GM21423 (cell line): ENCODE measurements around the gene POC5.
A peak's percentile ranks its signal among the peaks of the same experiment; 100 is the strongest.
"Not testable (repeated sequence)": the region's sequence is repeated elsewhere in the genome, so short reads cannot be mapped to it uniquely, and the experiment has no call there.

ENCODE experiments used
- ATAC-seq: cut with Tn5 transposase; IDR thresholded peaks from one replicate; pipeline ENCODE4 v1.9.1; 2021; ENCODE audit warnings: mild to moderate bottlenecking, moderate library complexity; ENCODE audit not compliant: unreplicated experiment

POC5 gene, protein sequence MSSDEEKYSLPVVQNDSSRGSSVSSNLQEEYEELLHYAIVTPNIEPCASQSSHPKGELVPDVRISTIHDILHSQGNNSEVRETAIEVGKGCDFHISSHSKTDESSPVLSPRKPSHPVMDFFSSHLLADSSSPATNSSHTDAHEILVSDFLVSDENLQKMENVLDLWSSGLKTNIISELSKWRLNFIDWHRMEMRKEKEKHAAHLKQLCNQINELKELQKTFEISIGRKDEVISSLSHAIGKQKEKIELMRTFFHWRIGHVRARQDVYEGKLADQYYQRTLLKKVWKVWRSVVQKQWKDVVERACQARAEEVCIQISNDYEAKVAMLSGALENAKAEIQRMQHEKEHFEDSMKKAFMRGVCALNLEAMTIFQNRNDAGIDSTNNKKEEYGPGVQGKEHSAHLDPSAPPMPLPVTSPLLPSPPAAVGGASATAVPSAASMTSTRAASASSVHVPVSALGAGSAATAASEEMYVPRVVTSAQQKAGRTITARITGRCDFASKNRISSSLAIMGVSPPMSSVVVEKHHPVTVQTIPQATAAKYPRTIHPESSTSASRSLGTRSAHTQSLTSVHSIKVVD

DNA sequence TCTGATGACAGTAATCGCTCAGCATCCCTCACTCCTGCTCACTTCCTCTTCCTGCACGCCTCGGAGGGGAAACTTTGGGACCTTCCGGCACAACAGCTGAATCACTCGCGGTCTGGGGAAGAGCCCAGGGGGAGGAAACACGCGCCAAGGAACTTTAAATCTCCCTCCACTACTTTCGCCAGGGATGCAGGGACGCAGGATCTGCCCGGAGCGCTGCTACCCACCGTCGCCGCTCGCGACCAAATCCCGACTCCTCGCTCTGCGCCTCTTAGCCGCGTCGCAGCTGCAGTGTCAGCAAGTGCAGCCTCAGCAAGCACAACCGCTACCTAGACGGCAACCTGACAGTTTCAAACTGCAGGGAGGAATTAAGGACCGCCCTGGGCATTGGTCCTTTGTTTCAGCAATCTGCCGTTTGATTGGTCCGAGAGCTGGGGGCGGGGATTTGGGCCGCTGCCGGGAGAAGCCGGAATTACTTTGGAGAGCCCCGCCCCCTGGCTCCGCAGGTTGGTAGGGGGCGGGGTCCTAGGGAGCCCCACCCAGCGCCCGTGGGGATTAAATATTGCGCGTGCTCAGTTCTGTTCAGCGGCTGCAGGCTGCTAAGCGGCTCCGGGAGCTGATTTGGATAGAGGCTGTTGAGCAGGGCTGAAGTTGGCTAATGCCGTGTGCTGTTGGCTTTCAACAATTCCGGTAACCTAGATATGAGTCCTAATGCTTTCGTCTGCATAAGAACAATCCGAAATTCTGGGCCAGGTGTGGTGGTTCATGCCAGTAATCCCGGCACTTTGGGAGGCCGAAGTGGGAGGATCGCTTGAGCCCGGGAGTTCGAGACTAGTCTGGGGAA, at the start of gene POC5:
Gene POC5 (minus strand): TSS at position 356 of the 841 bp plus-strand sequence. CDS start 4,500 bp downstream, outside the sequence.
- ATAC-seq, result peak; percentile 95

GRCh38 chr5:75758116-75758515, 40.9 kb upstream of the POC5 start:
- ATAC-seq, result no peak

GRCh38 chr5:75756981-75757380, 39.7 kb upstream of the POC5 start:
- no peak for ATAC-seq

DNA sequence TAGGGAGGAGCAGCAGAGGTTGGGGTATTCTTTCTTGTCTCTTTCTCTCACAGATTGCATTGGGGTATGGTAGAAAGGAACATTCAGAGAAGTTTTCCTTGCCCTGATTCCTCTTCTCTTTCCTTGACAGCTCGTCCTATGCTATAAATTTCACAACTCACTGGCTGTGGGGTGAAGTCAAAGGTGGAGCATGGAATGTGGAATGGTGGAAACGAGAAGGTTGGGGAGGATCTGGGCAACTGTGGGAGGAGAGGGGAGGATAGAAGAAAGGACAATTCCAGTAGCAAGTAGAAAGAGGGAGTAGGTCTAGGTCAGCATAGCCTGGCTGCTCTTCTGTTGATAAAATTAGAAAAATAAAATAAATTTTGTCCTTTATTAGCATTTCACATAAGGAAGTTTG, 39.0 kb upstream of the POC5 start:
- ATAC-seq, result no peak

DNA sequence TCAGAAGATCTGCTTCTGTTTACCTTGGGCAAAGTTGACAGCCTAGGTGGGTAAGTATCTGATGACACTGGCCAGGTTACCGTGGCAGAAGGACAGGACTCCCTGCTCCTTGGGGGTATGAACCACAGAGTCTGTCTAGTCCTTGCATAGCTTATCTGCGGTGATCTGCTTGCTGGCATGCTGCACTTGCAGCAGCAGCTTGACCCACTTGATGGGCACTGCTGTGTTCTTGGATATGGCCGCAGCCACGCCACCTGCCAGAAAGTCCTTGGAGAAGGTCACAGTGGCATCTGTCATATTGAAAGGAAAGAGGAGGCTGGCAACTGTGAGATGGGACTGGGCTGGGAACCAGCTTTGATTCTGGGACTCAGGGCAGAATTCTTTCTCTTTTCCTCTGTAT, 35.9 kb upstream of the POC5 start:
- ATAC-seq, result no peak

DNA sequence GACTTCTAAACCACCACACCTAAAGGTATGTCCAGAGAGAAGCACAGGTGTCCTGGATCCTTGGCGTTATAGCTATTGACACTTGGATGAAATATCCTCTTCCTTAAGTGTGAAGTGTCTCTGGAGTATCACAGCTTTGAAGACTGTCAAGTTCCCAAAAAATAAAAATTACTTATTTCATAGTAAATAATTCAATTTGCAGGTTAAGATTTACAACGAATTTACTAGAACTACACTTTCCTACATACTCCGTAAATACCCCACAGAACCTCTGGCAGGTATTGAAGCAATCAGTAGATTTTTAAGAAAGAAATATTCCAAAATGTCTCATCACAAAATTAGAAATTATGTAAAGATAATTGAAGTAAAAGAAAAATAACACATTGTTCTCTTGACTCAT, 27.1 kb upstream of the POC5 start:
- no peak for ATAC-seq

GRCh38 chr5:75736273-75736672, 19.0 kb upstream of the POC5 start:
- ATAC-seq, result no peak

- no peak for ATAC-seq
Observed at GRCh38 chr5:75734913-75735789, 17.9 kb upstream of the POC5 start.

DNA sequence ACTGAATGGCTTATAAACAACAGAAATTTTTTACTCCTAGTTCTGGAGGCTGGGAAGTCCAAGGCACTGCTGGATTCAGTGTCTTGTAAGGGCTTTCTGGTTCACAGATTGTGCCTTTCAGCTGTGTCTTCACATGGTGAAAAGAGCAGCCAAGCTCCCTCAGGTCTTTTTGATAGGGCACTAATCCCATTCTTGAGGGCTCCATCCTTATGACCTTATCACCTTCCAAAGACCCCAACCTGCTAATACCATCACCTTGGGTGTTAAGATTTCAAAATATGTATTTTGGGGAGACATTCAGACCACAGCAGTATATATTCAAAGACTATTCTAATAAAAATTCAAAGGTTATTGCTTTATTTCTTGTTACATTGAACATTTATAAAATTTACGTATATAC, 16.5 kb upstream of the POC5 start:
- ATAC-seq, result no peak

DNA sequence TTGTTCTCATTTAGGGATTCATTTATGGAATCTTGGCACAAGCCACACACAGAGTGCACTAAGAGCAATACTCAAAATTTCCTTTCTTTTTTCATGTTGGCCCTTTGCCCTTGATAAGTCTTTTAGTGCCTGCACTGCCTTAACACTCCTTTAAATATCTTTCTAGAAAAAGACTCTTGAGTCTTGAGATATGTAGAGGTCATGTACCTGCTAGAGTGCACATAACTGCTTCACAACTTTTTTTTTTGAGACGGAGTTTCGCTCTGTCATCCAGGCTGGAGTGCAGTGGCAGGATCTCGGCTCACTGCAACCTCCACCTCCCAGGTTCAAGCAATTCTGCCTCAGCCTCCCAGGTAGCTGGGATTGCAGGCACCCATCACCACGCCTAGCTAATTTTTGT, 14.3 kb upstream of the POC5 start:
- not testable (repeated sequence) for ATAC-seq

DNA sequence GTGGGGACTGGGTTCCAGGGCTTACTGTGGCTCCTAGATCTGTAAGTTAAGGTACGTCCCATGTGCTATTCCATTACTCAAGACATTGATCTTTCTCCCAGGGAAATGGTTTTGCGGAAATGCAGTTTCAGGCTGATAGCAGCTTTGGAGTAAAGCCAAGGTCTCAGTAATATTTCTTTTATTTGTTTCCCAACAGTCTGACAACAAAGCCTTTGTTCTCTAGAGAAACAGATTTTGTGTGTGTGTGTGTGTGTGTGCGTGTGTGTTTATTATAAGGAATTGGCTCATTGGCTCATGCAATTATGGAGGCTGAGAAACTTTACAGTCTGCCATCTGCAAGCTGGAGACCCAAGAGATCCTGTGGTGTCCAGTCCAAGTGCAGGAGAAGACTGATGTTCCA, 12.1 kb upstream of the POC5 start:
- no peak for ATAC-seq

DNA sequence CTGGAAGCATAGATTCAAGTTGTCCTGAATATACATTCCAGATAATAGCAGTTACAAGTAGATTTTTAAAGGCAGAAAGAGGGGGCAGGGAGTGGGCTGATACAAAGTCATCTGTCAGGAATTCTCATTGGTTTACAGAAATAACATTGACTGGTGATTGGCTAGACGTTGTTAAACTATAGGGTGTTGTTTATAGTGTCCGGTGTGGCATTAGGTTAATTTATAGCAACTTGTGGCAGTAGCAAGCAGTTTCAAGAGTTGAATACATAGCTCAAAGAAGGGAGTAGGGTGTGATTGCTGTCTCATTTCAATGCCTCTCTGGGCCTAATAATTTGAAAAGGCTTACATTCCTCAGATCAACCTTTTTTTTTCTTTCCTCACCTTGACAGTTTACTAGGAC, 10.7 kb upstream of the POC5 start:
- no peak for ATAC-seq

GRCh38 chr5:75726224-75726623, 9.0 kb upstream of the POC5 start:
- ATAC-seq, result not testable (repeated sequence)

- no peak for ATAC-seq
Observed at GRCh38 chr5:75723378-75723777, 6.1 kb upstream of the POC5 start.

DNA sequence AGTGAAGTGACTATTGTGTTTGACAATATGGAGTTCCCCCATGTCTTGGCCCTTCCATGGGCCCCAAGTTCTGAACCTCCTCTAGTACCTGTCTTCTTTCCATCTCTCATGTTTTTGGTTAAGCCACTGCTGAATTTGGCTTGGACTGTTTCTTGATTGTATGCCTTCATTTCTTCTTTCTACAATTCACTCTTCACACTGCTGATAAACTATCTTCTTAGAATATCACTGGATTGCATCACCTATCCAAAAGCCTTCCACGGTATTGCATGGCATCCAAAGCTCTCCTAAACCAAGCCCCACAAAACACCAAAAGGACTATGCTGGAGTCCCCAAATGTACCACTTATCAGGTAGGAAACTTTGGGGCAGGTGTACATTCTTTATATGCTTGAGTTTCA, 4.3 kb upstream of the POC5 start:
- ATAC-seq, result no peak

- no peak for ATAC-seq
Observed at GRCh38 chr5:75720882-75721281, 3.6 kb upstream of the POC5 start.

DNA sequence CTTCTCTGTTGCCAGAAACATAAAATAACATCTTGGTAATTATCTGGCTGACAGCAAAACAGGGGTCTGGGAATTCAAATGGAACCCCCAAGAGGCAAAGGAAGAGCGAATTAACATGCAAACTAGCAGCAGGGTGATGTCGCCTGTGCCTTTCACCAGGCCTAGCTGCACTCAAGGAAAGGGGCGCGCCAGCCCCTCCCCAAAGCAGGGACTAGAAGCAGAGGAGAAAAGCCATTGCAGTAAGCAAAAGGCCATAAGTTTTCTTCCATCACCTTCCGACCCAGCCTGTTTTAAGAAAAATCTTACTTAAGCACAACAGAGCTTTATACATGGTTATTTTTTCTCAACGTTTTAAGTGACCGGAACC, 539 bp downstream of the POC5 start:
- ATAC-seq, result peak; percentile 19

DNA sequence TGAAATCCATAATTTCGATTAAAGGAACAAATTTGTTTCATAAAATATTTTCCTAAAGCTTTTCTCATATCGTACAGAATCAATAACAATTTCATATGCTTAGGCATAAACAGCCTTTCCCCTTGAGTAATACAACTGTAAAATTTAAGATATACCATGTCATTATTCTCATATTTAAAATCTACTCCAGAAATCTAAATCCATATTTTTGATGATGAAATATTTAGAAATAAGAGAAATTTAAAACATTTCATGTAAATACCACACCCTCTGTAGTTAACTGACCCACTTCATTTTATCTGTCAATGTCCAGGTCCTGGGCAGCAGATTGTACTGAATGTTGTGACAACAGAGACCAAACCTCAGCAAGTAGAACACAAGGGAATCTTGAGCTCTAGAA, 5.1 kb downstream of the POC5 start:
- no peak for ATAC-seq

DNA sequence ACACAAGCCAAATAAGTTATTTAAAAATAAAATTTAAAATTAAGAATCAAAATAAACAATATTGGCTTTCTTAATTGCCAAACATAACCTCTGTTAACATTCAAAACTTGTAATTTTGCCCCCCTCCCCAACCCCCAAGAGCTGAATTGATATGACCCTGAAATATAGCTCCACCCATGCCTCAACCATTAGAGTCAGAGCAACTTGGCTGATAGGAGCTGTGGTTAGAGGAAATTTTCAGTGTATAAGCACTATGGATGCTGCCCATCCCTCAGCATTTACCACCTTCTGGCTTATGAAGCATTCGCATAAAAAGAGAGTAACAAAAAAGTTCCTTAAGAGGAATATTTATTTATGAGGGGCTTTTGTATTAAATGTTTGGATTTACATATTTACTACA, 6.1 kb downstream of the POC5 start:
- ATAC-seq, result no peak

DNA sequence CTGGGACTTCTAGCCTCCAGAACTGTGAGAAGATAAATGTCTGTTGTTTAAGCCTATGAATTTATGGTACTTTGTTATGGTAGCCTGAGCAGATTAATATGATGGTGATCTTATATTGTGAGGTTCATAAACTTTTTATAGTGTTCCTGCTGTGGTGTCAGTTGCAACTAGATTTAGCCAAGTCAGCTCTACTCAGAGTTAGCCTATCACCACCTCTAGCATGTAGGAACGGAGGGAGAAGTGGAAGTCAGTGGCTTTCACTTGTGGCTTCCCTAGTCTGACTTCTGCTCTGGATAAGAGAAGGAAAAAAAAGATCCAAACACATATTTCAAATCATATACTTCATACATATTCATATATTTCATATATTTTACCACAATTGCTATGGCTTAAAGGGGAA, 6.6 kb downstream of the POC5 start:
- ATAC-seq, result no peak
